Transverse colon (tissue), 4 donors: ENCODE measurements around the gene HPSE2.

Experiments used
- CTCF ChIP-seq, 5 experiments: fragments of 200-600 bp in 3 of 5; fragments of 450-650 bp in 2 of 5; sonication (generic) in 3 of 5; IDR thresholded peaks; 1 replicate in 2 of 5; 2 replicates in 3 of 5; pipeline ENCODE4 v1.5.1; 2016 to 2017; ENCODE audit warnings: antibody characterized with exemption in 5 of 5, inconsistent platforms in 3 of 5, mild to moderate bottlenecking in 2 of 5, moderate library complexity in 1 of 5
- EP300 ChIP-seq: sonication (generic); formaldehyde crosslinking; IDR thresholded peaks from one replicate; pipeline ENCODE4 v1.6.1; 2017; ENCODE audit warnings: antibody characterized with exemption, low read depth
- POLR2A ChIP-seq: fragments of 450-650 bp; IDR thresholded peaks from one replicate; pipeline ENCODE4 v1.6.1; 2016; ENCODE audit warnings: antibody characterized with exemption, mild to moderate bottlenecking, moderate library complexity
- POLR2AphosphoS5 ChIP-seq, 3 donors: sonication (generic); formaldehyde crosslinking; IDR thresholded peaks; one replicate each; pipeline ENCODE4 v1.6.1; 2016; ENCODE audit warnings: antibody characterized with exemption in 3 of 3

- peak; percentile 29 to 55 (median 32) for TF ChIP-seq CTCF (IDR thresholded peaks at IDR 0.05)
- TF ChIP-seq POLR2A = no peak
- TF ChIP-seq EP300 = no peak
- TF ChIP-seq POLR2AphosphoS5 (IDR thresholded peaks at IDR 0.05) = no peak
These were observed 444.8 kb downstream of the HPSE2 start for GRCh38 chr10:98790817-98791216.
